ENCODE data around the gene GRIK1.
"Not testable (repeated sequence)": the region's sequence is repeated elsewhere in the genome, so short reads cannot be mapped to it uniquely, and the experiment has no call there.

GRIK1 gene

GRCh38 chr21:29616209-29616751, 323.5 kb downstream of the GRIK1 start:
- no peak for DNase-seq

GRCh38 chr21:29613877-29614276, 325.9 kb downstream of the GRIK1 start:
- no peak for DNase-seq

GRCh38 chr21:29613021-29613420, 326.8 kb downstream of the GRIK1 start:
- no peak for DNase-seq

GRCh38 chr21:29610779-29611360, 328.9 kb downstream of the GRIK1 start:
- DNase-seq = no peak

DNA sequence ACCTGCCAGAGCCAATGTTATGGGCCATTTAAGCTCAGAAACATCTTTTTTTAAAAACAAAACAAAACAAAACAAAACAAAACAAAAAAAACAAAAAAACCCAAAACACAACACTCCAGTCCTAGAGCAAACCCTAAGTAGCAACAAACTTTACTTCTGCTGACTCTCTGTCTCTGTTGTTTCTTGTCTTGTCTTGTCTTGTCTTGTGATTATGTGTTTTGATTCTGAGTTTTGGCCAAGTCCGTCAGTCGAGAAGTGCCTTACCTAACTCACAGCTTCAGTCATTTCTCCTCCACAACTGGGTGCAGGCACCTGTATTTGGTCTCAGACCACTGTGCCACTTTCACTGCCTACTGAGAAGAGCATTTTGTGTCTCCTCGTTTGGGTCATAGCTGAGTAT, 333.2 kb downstream of the GRIK1 start:
- DNase-seq = no peak

- DNase-seq = not testable (repeated sequence)
Observed at GRCh38 chr21:29605219-29605618, 334.6 kb downstream of the GRIK1 start.

DNA sequence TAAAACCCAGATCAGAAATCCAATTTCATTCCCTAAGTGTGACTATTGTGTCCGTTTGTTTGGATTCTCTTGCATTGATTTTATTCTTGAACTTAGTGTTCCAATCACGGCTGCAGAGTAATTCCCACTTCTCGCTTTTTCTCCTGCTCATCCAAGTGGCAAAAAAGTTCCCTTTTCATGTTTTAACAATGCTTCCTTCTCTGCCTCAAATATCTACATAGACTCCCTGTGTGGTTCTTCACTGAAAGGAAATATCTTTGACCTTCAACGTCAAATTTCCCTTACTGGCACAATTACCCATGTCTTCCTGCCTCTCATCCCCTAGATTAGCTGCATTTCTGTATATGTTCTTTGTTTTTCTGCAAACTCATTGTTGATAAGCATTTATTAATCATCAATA, 335.7 kb downstream of the GRIK1 start:
- no peak for DNase-seq

DNA sequence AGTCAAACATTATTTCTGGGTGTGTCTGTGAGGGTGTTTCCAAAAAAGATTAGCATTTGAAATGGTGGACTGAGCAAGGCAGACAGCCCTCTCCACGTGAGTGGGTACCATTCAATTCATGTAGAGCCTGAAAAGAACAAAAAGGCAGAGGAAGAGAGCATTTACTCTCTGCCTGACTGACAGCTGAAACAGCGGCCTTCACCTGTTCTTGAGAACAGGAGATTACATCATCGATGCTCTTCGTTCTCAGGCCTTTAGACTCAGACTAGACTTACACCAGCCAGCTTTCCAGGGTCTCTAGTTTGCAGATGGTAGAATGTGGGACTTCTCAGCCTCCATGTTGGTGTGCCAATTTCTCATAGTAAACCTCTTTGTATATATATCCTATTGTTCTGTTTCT, 338.7 kb downstream of the GRIK1 start:
- no peak for DNase-seq

GRCh38 chr21:29586696-29587095, 353.1 kb downstream of the GRIK1 start:
- DNase-seq = no peak

DNA sequence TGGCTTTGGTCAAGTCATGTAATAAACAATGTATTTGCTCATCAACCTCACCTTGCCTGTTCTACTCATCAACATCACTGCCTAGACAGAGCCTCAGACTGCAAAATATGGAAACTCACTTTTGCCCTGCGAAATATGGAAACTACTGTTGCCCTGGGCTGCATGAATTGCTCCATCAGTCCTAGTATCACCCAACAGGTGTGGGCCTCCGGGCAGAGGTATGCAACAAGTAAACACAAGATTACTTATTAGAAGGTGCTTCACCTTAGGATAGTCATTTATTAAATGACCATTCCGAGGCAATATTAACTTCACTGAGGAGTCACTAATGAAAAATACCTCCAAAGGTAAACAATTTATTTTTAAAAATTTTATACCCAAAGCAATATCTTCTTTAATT, 354.3 kb downstream of the GRIK1 start:
- DNase-seq = no peak

DNA sequence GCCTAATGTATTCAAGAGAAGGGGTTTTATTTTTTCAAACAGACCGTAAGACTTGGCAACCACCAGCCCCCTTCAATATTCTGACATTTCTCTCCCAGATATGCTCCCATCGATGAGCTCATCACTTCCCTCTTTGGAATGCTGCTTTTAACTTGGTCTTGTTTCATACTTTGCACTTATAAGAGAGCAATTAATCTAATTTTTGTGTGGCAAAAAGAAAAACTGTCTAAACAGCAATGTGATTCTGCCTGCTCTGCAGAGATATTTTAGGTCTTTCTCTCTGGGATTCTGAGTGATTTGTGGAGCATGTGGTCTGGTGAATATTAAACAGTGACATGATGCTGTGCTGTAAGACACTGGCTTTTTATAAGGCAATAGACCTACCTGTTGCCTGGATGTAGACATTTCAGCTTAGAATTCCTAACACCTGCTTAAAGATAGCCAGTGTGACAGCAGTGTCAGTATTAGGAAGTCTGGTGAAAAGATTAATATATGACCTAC, 356.3 kb downstream of the GRIK1 start:
- no peak for DNase-seq

GRCh38 chr21:29582855-29583254, 356.9 kb downstream of the GRIK1 start:
- no peak for DNase-seq

DNA sequence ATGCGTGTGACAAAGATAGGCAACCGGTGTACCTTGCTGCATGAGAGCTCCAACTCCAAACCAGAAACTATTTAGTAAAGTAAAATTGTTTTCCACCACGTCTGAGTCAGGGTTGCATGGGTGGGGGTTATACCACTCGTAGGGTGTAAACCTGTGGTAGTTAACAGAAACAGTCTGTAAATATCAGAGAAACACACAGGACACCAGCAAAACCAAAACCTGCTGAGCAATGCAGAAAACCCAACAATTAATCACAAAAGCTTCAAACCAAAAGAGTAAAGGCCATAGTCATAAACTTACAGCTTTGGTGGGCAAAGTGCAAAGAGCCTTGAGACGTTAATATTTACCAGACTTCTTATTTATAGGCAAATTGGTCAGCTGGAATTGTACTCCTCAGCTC, 358.4 kb downstream of the GRIK1 start:
- no peak for DNase-seq

- no peak for DNase-seq
Observed at GRCh38 chr21:29580732-29581285, 359.0 kb downstream of the GRIK1 start.

- DNase-seq = no peak
Observed at GRCh38 chr21:29578306-29578705, 361.5 kb downstream of the GRIK1 start.

DNA sequence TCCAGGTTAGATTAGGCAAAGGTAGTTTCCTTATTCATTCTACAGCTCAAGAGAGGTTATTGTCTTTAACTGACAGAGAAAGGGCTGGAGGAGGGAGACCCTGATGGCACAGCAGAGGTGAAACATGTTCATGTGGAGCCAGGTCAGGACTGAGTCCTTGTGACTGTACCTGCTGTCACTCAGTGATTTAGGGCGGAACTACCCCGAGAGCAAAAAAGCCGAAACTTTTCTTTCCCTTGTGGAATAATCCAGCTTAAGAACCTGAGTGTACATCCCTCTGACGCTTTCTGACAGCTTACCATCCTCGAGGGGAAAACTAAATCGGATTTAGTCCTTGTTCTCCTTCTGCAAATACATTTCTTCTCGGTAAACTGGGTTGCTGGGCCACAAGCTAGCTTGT, 367.8 kb downstream of the GRIK1 start:
- DNase-seq = no peak

DNA sequence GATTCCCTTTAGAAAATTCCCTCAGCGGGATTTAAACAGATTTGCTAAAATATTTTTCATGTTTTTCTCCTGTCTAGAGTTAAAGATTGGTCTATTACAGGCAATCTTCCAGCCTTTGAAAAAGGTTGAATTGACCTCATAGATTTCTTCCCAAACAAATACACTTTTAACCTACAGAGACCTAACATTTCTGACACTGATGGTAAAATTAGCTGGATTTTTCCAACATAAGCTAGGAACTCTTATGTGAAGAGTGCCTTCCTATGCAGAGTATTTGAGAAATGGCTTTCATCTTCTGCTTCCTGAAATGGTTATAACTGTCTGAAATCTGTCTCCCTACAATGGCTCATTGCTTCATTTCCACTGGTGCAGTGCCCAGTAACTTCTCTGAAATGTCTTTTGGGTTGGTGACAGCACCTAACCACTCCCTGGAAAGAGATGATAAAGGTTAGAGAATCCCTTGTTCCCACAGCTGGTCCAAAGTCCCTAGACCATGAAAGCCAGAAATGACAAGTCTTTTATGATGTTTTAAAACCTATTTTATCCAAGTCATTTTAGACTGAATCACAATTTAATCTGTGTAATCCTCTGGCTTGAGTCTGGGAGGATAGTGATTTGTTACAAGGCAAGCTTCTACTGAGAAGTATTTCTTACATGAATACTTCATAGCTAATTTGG, 371.6 kb downstream of the GRIK1 start:
- DNase-seq = no peak

DNA sequence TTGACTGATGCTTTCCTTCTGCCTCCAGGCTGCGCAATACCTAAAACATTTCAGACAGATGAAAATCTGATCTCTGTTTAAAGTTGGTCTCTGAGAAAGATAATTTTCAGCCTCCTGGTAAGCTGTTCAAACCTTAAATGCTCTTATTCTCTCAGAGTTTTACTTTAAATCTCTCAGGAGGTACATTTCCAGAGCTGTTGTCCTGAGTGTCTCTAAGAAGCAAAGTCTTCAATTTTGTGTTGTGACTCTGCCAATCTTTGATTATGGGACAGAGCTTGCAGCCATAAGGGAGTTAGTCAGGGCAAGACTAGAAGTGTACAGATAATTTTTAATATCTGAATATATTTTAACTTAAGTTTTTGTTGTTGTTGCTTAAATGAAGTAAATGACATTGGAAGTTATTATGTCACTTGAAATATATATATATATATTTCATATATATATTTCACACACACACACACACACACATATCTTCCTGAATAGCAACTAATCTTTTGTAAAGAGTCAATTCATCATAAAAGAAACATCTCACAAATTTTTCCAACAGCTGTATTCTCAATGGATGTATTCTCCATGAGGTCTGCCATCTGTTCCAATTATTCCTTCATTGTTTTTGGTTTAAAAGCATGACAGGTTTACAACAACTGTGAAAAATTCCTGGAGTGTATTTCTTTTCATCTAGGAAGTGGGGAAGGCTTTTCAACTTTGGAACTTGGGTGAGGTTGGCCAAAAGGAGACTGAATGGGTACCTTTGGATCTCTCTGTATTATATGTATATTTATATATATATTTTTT, 381.7 kb downstream of the GRIK1 start:
- DNase-seq = no peak

GRCh38 chr21:29557200-29557599, 382.6 kb downstream of the GRIK1 start:
- no peak for DNase-seq

- DNase-seq = no peak
Observed at GRCh38 chr21:29555601-29556000, 384.2 kb downstream of the GRIK1 start.

DNA sequence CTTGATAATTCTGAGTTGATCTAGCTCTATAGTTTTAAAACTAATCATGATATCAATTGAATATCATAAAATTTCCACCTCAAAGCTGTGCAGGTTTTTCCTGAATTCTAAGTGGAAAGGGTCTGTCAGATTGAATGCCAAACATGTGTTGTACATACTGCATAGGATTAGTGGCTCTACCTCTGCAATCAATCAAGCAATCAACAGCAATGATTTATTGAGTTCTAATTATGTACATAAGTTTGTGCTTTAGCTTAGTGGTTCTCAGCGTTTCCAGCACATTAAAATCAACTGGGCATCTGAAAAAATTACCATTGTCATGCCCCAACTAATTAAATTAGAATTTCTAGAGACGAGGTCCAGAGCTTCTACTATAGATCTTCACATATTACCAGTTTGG, 389.6 kb downstream of the GRIK1 start:
- DNase-seq = no peak

GRCh38 chr21:29549614-29550013, 390.2 kb downstream of the GRIK1 start:
- no peak for DNase-seq

Data from anterior cingulate cortex (tissue), 58 donors.